Prostate gland (tissue), 2 donors: Measurements from ENCODE around the gene ANKRD55.

Experiments
- CTCF ChIP-seq, 4 experiments: fragments of 200-600 bp in 2 of 4; fragments of 450-650 bp in 2 of 4; sonication (generic) in 2 of 4; IDR thresholded peaks; 1 replicate in 3 of 4; 2 replicates in 1 of 4; pipeline ENCODE4 v1.5.1; 2016 to 2019; ENCODE audit warnings: antibody characterized with exemption in 4 of 4, mild to moderate bottlenecking in 2 of 4, moderate library complexity in 2 of 4
- POLR2A ChIP-seq: fragments of 450-650 bp; IDR thresholded peaks from one replicate; pipeline ENCODE4 v1.6.1; 2016; ENCODE audit warnings: antibody characterized with exemption, mild to moderate bottlenecking
- POLR2AphosphoS5 ChIP-seq: sonication (generic); formaldehyde crosslinking; IDR thresholded peaks from one replicate; pipeline ENCODE4 v1.6.1; 2017; ENCODE audit warnings: antibody characterized with exemption

DNA sequence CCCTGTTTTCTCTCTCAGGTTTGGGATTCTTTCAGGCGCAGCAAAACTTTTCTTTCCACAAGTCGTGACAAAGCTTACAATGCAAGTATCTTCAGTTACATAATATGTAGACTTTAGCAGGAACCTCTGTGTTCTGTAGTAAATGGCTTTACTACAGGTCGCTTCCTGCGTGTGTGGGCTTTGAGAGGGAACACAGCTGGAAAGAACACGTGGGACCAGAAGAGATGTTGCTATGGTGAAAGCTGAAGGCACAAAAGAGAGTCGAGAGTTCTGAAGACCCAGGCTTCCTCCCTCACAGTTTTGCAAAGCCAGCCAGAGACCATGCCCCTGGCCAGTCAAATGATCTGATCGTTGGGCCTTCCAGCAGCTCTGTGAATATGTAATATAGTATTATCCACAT, 4.0 kb downstream of the ANKRD55 start:
- TF ChIP-seq CTCF (IDR thresholded peaks at IDR 0.05) = no peak
- no peak for TF ChIP-seq POLR2A
- TF ChIP-seq POLR2AphosphoS5 = no peak
